ENCODE results near the gene RAD50. TPM values are rescaled to one million over a fixed set of nuclear protein-coding genes. Genes with fewer than 3 reads are reported as not detected.

Gene RAD50
- polyA plus RNA-seq, 1 of the 3 experiments (the other 2 are of a cell fraction), result 20.0 TPM

GRCh38 chr5:132662925-132663770 is 106.4 kb downstream of the RAD50 start:
- Histone ChIP-seq H3K9me3 (no peaks in the 10 kb centered on the region), H3F3A (replicated peaks; ENCODE audit: insufficient read depth) (no peaks in the 10 kb centered on the region), H3K4me1 (ENCODE audit: control insufficient read depth in 1 of 2, insufficient read depth in 2 of 2, low read depth in 1 of 2, low read length in 1 of 2) (no peaks in the 10 kb centered on the region; a peak in 1 of 4 replicates), H3K27ac (ENCODE audit: low read depth in 2 of 2, low read length in 1 of 2) (no peak overlapping the region), H3K9ac (no peak overlapping the region), H3K79me2 (ENCODE audit: insufficient read depth) (no peaks in the 10 kb centered on the region), H3K9me2 (no peaks in the 10 kb centered on the region), H3K36me3 (replicated peaks in 1 of 2; ENCODE audit: control insufficient read depth in 1 of 2, insufficient read depth in 2 of 2, low read length in 1 of 2) (no peaks in the 10 kb centered on the region), H2AFZ (ENCODE audit: low read depth) (no peak overlapping the region), H3K4me3 (ENCODE audit: low read depth in 2 of 2, low read length in 1 of 2) (no peak overlapping the region), H3K27me3 (ENCODE audit: insufficient read depth) (no peaks in the 10 kb centered on the region), H3K4me2 (no peak overlapping the region), H4K20me1 (ENCODE audit: insufficient read depth) (no peaks in the 10 kb centered on the region)
- ChIA-PET POLR2A (no interaction called here), CTCF (no interaction called here)
- WGBS (ENCODE audit: low lambda C conversion rate), result 90% methylated on average over 17 of the region's 25 CpGs
- TF ChIP-seq, protein P1, sequence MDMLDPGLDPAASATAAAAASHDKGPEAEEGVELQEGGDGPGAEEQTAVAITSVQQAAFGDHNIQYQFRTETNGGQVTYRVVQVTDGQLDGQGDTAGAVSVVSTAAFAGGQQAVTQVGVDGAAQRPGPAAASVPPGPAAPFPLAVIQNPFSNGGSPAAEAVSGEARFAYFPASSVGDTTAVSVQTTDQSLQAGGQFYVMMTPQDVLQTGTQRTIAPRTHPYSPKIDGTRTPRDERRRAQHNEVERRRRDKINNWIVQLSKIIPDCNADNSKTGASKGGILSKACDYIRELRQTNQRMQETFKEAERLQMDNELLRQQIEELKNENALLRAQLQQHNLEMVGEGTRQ (IDR thresholded peaks at IDR 0.05; ENCODE audit: borderline replicate concordance, low read depth, low read length), result no peak
- TF ChIP-seq EP300 (IDR thresholded peaks at IDR 0.05; ENCODE audit: borderline replicate concordance in 1 of 2, low read depth in 1 of 2, low read length in 1 of 2), result no peak
- TF ChIP-seq GABPA (IDR thresholded peaks at IDR 0.05; ENCODE audit: low read depth), result no peak
- TF ChIP-seq MXI1 (IDR thresholded peaks at IDR 0.05; ENCODE audit: low read depth, low read length), result no peak
- no peak for TF ChIP-seq CTCF (IDR thresholded peaks at IDR 0.05)
- no peak for TF ChIP-seq JUND (IDR thresholded peaks at IDR 0.05)
- TF ChIP-seq ELF1 (IDR thresholded peaks at IDR 0.05), result no peak
- TF ChIP-seq IRF3 (IDR thresholded peaks at IDR 0.05; ENCODE audit: low read depth, low read length), result no peak
- no peak for TF ChIP-seq NFIC (IDR thresholded peaks at IDR 0.05; ENCODE audit: borderline replicate concordance)
- no peak for TF ChIP-seq SMC3 (IDR thresholded peaks at IDR 0.05; ENCODE audit: low read depth, low read length)
- TF ChIP-seq, protein P2, sequence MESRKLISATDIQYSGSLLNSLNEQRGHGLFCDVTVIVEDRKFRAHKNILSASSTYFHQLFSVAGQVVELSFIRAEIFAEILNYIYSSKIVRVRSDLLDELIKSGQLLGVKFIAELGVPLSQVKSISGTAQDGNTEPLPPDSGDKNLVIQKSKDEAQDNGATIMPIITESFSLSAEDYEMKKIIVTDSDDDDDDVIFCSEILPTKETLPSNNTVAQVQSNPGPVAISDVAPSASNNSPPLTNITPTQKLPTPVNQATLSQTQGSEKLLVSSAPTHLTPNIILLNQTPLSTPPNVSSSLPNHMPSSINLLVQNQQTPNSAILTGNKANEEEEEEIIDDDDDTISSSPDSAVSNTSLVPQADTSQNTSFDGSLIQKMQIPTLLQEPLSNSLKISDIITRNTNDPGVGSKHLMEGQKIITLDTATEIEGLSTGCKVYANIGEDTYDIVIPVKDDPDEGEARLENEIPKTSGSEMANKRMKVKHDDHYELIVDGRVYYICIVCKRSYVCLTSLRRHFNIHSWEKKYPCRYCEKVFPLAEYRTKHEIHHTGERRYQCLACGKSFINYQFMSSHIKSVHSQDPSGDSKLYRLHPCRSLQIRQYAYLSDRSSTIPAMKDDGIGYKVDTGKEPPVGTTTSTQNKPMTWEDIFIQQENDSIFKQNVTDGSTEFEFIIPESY (IDR thresholded peaks at IDR 0.05; ENCODE audit: borderline replicate concordance, low read depth), result no peak
- TF ChIP-seq, protein P3, sequence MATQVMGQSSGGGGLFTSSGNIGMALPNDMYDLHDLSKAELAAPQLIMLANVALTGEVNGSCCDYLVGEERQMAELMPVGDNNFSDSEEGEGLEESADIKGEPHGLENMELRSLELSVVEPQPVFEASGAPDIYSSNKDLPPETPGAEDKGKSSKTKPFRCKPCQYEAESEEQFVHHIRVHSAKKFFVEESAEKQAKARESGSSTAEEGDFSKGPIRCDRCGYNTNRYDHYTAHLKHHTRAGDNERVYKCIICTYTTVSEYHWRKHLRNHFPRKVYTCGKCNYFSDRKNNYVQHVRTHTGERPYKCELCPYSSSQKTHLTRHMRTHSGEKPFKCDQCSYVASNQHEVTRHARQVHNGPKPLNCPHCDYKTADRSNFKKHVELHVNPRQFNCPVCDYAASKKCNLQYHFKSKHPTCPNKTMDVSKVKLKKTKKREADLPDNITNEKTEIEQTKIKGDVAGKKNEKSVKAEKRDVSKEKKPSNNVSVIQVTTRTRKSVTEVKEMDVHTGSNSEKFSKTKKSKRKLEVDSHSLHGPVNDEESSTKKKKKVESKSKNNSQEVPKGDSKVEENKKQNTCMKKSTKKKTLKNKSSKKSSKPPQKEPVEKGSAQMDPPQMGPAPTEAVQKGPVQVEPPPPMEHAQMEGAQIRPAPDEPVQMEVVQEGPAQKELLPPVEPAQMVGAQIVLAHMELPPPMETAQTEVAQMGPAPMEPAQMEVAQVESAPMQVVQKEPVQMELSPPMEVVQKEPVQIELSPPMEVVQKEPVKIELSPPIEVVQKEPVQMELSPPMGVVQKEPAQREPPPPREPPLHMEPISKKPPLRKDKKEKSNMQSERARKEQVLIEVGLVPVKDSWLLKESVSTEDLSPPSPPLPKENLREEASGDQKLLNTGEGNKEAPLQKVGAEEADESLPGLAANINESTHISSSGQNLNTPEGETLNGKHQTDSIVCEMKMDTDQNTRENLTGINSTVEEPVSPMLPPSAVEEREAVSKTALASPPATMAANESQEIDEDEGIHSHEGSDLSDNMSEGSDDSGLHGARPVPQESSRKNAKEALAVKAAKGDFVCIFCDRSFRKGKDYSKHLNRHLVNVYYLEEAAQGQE (IDR thresholded peaks at IDR 0.05; ENCODE audit: low read depth, low read length), result no peak
- TF ChIP-seq RFX5 (IDR thresholded peaks at IDR 0.05; ENCODE audit: low read length), result no peak
- no peak for TF ChIP-seq MAX (IDR thresholded peaks at IDR 0.05; ENCODE audit: low read depth)
- no peak for TF ChIP-seq RAD21 (IDR thresholded peaks at IDR 0.05; ENCODE audit: low read length)
- no peak for TF ChIP-seq FOXJ3 (CRISPR knock-in tag; IDR thresholded peaks at IDR 0.05)
- no peak for TF ChIP-seq TAF1 (IDR thresholded peaks at IDR 0.05; ENCODE audit: borderline replicate concordance, low read depth, low read length)
- no peak for TF ChIP-seq RXRA (IDR thresholded peaks at IDR 0.05; ENCODE audit: borderline replicate concordance, low read depth)
- no peak for TF ChIP-seq YY1 (IDR thresholded peaks at IDR 0.05; ENCODE audit: low read depth)
- no peak for TF ChIP-seq RCOR1 (IDR thresholded peaks at IDR 0.05; ENCODE audit: low read length)
- no peak for DNase-seq
